GM23248 (cell line): Measurements from ENCODE around the gene CHST8.

Experiments used
- EZH2 ChIP-seq: fragments of 200-600 bp; sonication (generic); IDR thresholded peaks from 2 replicates; pipeline ENCODE4 v1.6.1; 2018; ENCODE audit warnings: antibody characterized with exemption, mild to moderate bottlenecking; ENCODE audit not compliant: insufficient read depth, poor library complexity, severe bottlenecking
- EZH2phosphoT487 ChIP-seq: fragments of 200-600 bp; sonication (generic); IDR thresholded peaks from 2 replicates; pipeline ENCODE4 v1.6.1; 2018; ENCODE audit warnings: antibody characterized with exemption, moderate library complexity, mild to moderate bottlenecking, low read depth; ENCODE audit not compliant: insufficient read depth

DNA sequence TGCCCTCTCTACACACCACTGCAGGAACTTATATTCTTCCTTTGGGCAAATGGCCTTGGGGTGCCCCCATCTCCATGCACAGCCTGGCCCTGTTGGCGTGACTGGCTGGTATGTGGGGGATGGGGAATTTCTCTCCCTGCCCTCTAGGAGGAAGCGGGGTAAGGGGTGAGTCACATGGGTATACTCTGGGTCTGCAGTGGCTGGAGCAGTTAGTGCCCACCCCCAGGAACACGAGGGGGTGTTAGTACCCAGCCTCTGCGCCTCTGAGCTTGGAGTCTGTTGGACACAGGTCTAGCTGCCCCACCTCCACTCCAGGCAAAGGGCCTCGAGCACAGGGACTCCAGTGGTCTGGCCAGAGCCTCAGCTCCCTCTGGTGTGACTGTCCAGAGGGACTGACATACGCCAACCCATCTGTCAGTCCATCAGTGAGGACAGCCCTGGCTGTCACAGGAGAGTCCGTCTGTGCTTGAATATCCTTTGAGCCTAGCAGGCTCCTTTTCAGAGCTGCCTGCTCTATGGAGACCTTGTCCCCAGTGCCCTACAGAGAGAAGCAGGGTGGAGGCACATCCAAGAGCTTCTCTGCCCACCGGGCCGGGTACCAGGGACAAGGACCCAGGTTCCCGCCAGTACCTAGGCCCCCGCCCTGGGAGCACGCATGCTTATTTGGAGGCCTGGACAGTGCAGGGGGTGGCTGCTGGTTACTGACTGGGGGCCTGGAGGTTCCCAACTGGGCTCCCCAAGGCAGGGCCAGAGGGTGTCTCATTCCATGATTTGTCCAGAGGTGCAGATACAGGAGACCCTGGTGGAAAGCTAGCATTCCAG, 66.6 kb downstream of the CHST8 start:
- TF ChIP-seq EZH2 (no peak), EZH2phosphoT487 (no peak)
